ENCODE measurements around the gene ITGA1. TPM values are rescaled to one million over a fixed set of nuclear protein-coding genes. Genes with fewer than 3 reads are reported as not detected.

Gene ITGA1
- total and polyA plus RNA-seq, 2 of the 13 experiments (the other 11 are each of a cell fraction or from before 2014, with no cell fraction given), result 23.1 to 28.6 TPM

- peak; percentile 24 for TF ChIP-seq ZNF18 (CRISPR knock-in tag; IDR thresholded peaks at IDR 0.05; ENCODE audit: insufficient replicate concordance)
- 0 out of 2 replicates have a peak, but pooled peaks have one; percentile 72 for TF ChIP-seq GTF3A (CRISPR knock-in tag; conservative IDR thresholded peaks at IDR 0.05)
- no peak for TF ChIP-seq TAF15 (IDR thresholded peaks at IDR 0.05; ENCODE audit: low read depth, low read length, poor library complexity, severe bottlenecking)
- peak; percentile 53; the same call in 1 of the 2 replicates for TF ChIP-seq ZNF275 (CRISPR knock-in tag; IDR thresholded peaks at IDR 0.05; ENCODE audit: borderline replicate concordance)
- peak; percentile 75 for TF ChIP-seq E2F1 (CRISPR knock-in tag; IDR thresholded peaks at IDR 0.05)
- no peak for TF ChIP-seq ZC3H4 (CRISPR knock-in tag; IDR thresholded peaks at IDR 0.05; ENCODE audit: borderline replicate concordance)
- TF ChIP-seq HDAC1 (CRISPR knock-in tag; IDR thresholded peaks at IDR 0.05), result peak; percentile 92
- TF ChIP-seq YEATS4 (CRISPR knock-in tag; IDR thresholded peaks at IDR 0.05; ENCODE audit: borderline replicate concordance), result peak; percentile 74
- TF ChIP-seq ARNT2 (CRISPR knock-in tag; IDR thresholded peaks at IDR 0.05; ENCODE audit: low read depth), result 0 out of 2 replicates have a peak, but pooled peaks have one; percentile 33
- no peak for TF ChIP-seq CCDC6 (CRISPR knock-in tag; IDR thresholded peaks at IDR 0.05)
- TF ChIP-seq ZNF784 (CRISPR knock-in tag; IDR thresholded peaks at IDR 0.05; ENCODE audit: borderline replicate concordance), result peak; percentile 46; the same call in 1 of the 2 replicates
- TF ChIP-seq ELF4 (CRISPR knock-in tag; IDR thresholded peaks at IDR 0.05; ENCODE audit: borderline replicate concordance), result 0 out of 2 replicates have a peak, but pooled peaks have one; percentile 51
- peak; percentile 54; the same call in 1 of the 2 replicates for TF ChIP-seq MYC (CRISPR knock-in tag; IDR thresholded peaks at IDR 0.05; ENCODE audit: borderline replicate concordance)
- TF ChIP-seq ZNF17 (CRISPR knock-in tag; IDR thresholded peaks at IDR 0.05), result no peak
- TF ChIP-seq ZNF563 (CRISPR knock-in tag; IDR thresholded peaks at IDR 0.05), result no peak
- TF ChIP-seq ISL2 (CRISPR knock-in tag; IDR thresholded peaks at IDR 0.05), result no peak
- TF ChIP-seq GZF1 (CRISPR knock-in tag; IDR thresholded peaks at IDR 0.05), result peak; percentile 67; the same call in 1 of the 2 replicates
- TF ChIP-seq ZNF224 (CRISPR knock-in tag; IDR thresholded peaks at IDR 0.05), result peak; percentile 97
- TF ChIP-seq CREB1 (IDR thresholded peaks at IDR 0.05), result no peak
- no peak for TF ChIP-seq CREB1 (CRISPR knock-in tag; IDR thresholded peaks at IDR 0.05)
- peak; percentile 63; the same call in 1 of the 2 replicates for TF ChIP-seq ZNF350 (CRISPR knock-in tag; IDR thresholded peaks at IDR 0.05; ENCODE audit: borderline replicate concordance, low read depth)
- TF ChIP-seq ZBTB7B (CRISPR knock-in tag; IDR thresholded peaks at IDR 0.05), result peak; percentile 86
- TF ChIP-seq ZNF543 (CRISPR knock-in tag; IDR thresholded peaks at IDR 0.05), result peak; percentile 70; the same call in 1 of the 2 replicates
- TF ChIP-seq RARA (CRISPR knock-in tag; IDR thresholded peaks at IDR 0.05), result peak; percentile 49; the same call in 1 of the 2 replicates
These were observed at the start of gene ITGA1, which contains the start of gene PELO (continued) for GRCh38 chr5:52787600-52788504.

Measured in HepG2 (cell line).